Neural progenitor cell (in vitro differentiated cells): ENCODE data around the gene SLC35C1.

Source experiments
- CTCF ChIP-seq: fragments of 200-600 bp; sonication (generic); IDR thresholded peaks from 2 replicates; pipeline ENCODE4 v1.5.1; 2017; ENCODE audit warnings: antibody characterized with exemption, mild to moderate bottlenecking
- EZH2phosphoT487 ChIP-seq: fragments of 200-600 bp; sonication (generic); IDR thresholded peaks from 2 replicates; pipeline ENCODE4 v1.6.1; 2017; ENCODE audit warnings: antibody characterized with exemption

- TF ChIP-seq EZH2phosphoT487 (no peak), CTCF (no peak)
Measured at GRCh38 chr11:45795379-45795778, 9.6 kb upstream of the SLC35C1 start.
